Skeletal muscle tissue (tissue), 4 donors: ENCODE results near the gene ALDH3A2. TPM values are rescaled to one million over a fixed set of nuclear protein-coding genes. Genes with fewer than 3 reads are reported as not detected.

Source experiments
- H3K27ac ChIP-seq: one replicate; pipeline ENCODE4 v1.7.0; 2013; ENCODE audit warnings: mild to moderate bottlenecking, low read depth, low read length, inconsistent platforms
- H3K27me3 ChIP-seq, 3 donors: one replicate each; pipeline ENCODE4 v1.7.0; 2013; ENCODE audit warnings: low read length in 3 of 3; ENCODE audit not compliant: control insufficient read depth in 3 of 3, insufficient read depth in 3 of 3
- H3K36me3 ChIP-seq, 3 donors: one replicate each; pipeline ENCODE4 v1.7.0; 2013; ENCODE audit warnings: low read length in 3 of 3; ENCODE audit not compliant: control insufficient read depth in 3 of 3, insufficient read depth in 3 of 3
- H3K4me1 ChIP-seq, 3 donors: one replicate each; pipeline ENCODE4 v1.7.0; 2013; ENCODE audit warnings: low read length in 3 of 3, mild to moderate bottlenecking in 3 of 3; ENCODE audit not compliant: control insufficient read depth in 3 of 3, insufficient read depth in 3 of 3
- H3K4me3 ChIP-seq, 3 donors: one replicate each; pipeline ENCODE4 v1.7.0; 2013; ENCODE audit warnings: low read length in 3 of 3
- H3K9ac ChIP-seq, 3 donors: one replicate each; pipeline ENCODE4 v1.7.0; 2013; ENCODE audit warnings: low read length in 3 of 3, mild to moderate bottlenecking in 3 of 3, moderate library complexity in 2 of 3, low read depth in 1 of 3
- H3K9me3 ChIP-seq, 3 donors: one replicate each; pipeline ENCODE4 v1.7.0; 2013; ENCODE audit warnings: low read length in 3 of 3; ENCODE audit not compliant: control insufficient read depth in 3 of 3
- total RNA-seq: library from RNA; depleted of rRNA; stranded (reverse); fragments of >200 nt; gene quantifications from one replicate; pipeline ENCODE4 v1.2.3, GENCODE V29; 2014
- donor health status: Osteomylitis.

ALDH3A2 gene
- total RNA-seq, 1 donor from 2014 or later = 63.7 TPM

- H3K9ac ChIP-seq = no peak overlapping the region
- no peaks in the 10 kb centered on the region for H3K9me3 ChIP-seq
- no peak overlapping the region for H3K4me3 ChIP-seq
- H3K27me3 ChIP-seq = no peaks in the 10 kb centered on the region
- H3K4me1 ChIP-seq = no peaks in the 10 kb centered on the region
- no peaks in the 10 kb centered on the region for H3K36me3 ChIP-seq
- H3K27ac ChIP-seq = no peak overlapping the region
Observed at GRCh38 chr17:19630035-19630434, 18.5 kb upstream of the ALDH3A2 start.

- no peak overlapping the region for H3K4me3 ChIP-seq
Observed at GRCh38 chr17:19630661-19631060, 17.9 kb upstream of the ALDH3A2 start.

GRCh38 chr17:19631905-19632304, 16.6 kb upstream of the ALDH3A2 start:
- H3K4me3 ChIP-seq = no peak overlapping the region
- no peaks in the 10 kb centered on the region for H3K27me3 ChIP-seq

More at GRCh38 chr17:19630661-19631060, 17.9 kb upstream of the ALDH3A2 start:
- no peaks in the 10 kb centered on the region for H3K36me3 ChIP-seq
- no peaks in the 10 kb centered on the region for H3K27me3 ChIP-seq
- H3K27ac ChIP-seq = no peak overlapping the region
- no peaks in the 10 kb centered on the region for H3K4me1 ChIP-seq
- no peaks in the 10 kb centered on the region for H3K9me3 ChIP-seq
- no peak overlapping the region for H3K9ac ChIP-seq

GRCh38 chr17:19641687-19642372, 6.7 kb upstream of the ALDH3A2 start:
- no peaks in the 10 kb centered on the region for H3K27me3 ChIP-seq
- H3K36me3 ChIP-seq = no peaks in the 10 kb centered on the region
- H3K9ac ChIP-seq = no peak overlapping the region
- H3K27ac ChIP-seq = no peak overlapping the region
- H3K4me3 ChIP-seq = no peak overlapping the region
- no peaks in the 10 kb centered on the region for H3K9me3 ChIP-seq
- peaks cover under 1 to 7% (median 5%) of the 10 kb centered on the region in 3 donors for H3K4me1 ChIP-seq

More at GRCh38 chr17:19631905-19632304, 16.6 kb upstream of the ALDH3A2 start:
- no peaks in the 10 kb centered on the region for H3K9me3 ChIP-seq
- no peak overlapping the region for H3K27ac ChIP-seq
- H3K4me1 ChIP-seq = no peaks in the 10 kb centered on the region
- no peak overlapping the region for H3K9ac ChIP-seq
- H3K36me3 ChIP-seq = no peaks in the 10 kb centered on the region

GRCh38 chr17:19642373-19642893, 6.1 kb upstream of the ALDH3A2 start:
- peaks cover 6 to 13% (median 11%) of the 10 kb centered on the region in 3 donors for H3K4me1 ChIP-seq
- H3K27me3 ChIP-seq = no peaks in the 10 kb centered on the region
- H3K36me3 ChIP-seq = no peaks in the 10 kb centered on the region
- no peak overlapping the region for H3K27ac ChIP-seq
- no peak overlapping the region for H3K9ac ChIP-seq
- no peaks in the 10 kb centered on the region for H3K9me3 ChIP-seq
- H3K4me3 ChIP-seq = no peak overlapping the region

- no peak overlapping the region for H3K4me3 ChIP-seq
- H3K27me3 ChIP-seq = no peaks in the 10 kb centered on the region
- H3K9me3 ChIP-seq = no peaks in the 10 kb centered on the region
- no peaks in the 10 kb centered on the region for H3K36me3 ChIP-seq
- peaks cover 16 to 23% (median 18%) of the 10 kb centered on the region in 3 donors for H3K4me1 ChIP-seq
- no peak overlapping the region for H3K9ac ChIP-seq
- no peak overlapping the region for H3K27ac ChIP-seq
Observed at GRCh38 chr17:19644493-19645210, 3.9 kb upstream of the ALDH3A2 start.

GRCh38 chr17:19645734-19646201, 2.8 kb upstream of the ALDH3A2 start:
- H3K27me3 ChIP-seq = no peaks in the 10 kb centered on the region
- H3K27ac ChIP-seq = peak overlapping the region; percentile 90
- no peak overlapping the region for H3K9ac ChIP-seq
- no peak overlapping the region for H3K4me3 ChIP-seq
- H3K4me1 ChIP-seq = peaks cover 18 to 26% (median 19%) of the 10 kb centered on the region in 3 donors
- H3K36me3 ChIP-seq = no peaks in the 10 kb centered on the region
- H3K9me3 ChIP-seq = no peaks in the 10 kb centered on the region

GRCh38 chr17:19646788-19647696, 1.5 kb upstream of the ALDH3A2 start:
- Histone ChIP-seq H3K27ac (peak overlapping the region; percentile 90), H3K36me3 (no peaks in the 10 kb centered on the region), H3K9ac (peak overlapping the region in 2 of 3 donors; percentile 79 to 92), H3K27me3 (no peaks in the 10 kb centered on the region), H3K4me3 (peak overlapping the region in 2 of 3 donors; percentile 85 to 95), H3K9me3 (no peaks in the 10 kb centered on the region), H3K4me1 (peaks cover 25 to 35% (median 27%) of the 10 kb centered on the region in 3 donors)

- Histone ChIP-seq H3K36me3 (peaks cover 0 to 4% (median 0%) of the 10 kb centered on the region in 3 donors), H3K27me3 (no peaks in the 10 kb centered on the region), H3K9me3 (no peaks in the 10 kb centered on the region), H3K27ac (peak overlapping the region; percentile 90), H3K9ac (peak overlapping the region; percentile 79 to 96 (median 92)), H3K4me1 (peaks cover 30 to 43% (median 30%) of the 10 kb centered on the region in 3 donors), H3K4me3 (peak overlapping the region; percentile 85 to 97 (median 95))
Observed at GRCh38 chr17:19647697-19648474, 665 bp upstream of the ALDH3A2 start.
